ENCODE results near the gene DPP10. TPM values are rescaled to one million over a fixed set of nuclear protein-coding genes. Genes with fewer than 3 reads are reported as not detected.

The DPP10 gene
- total and polyA plus RNA-seq, 10 of the 15 experiments (the other 5 are each of a cell fraction or from before 2014, with no cell fraction given), result not detected

DNA sequence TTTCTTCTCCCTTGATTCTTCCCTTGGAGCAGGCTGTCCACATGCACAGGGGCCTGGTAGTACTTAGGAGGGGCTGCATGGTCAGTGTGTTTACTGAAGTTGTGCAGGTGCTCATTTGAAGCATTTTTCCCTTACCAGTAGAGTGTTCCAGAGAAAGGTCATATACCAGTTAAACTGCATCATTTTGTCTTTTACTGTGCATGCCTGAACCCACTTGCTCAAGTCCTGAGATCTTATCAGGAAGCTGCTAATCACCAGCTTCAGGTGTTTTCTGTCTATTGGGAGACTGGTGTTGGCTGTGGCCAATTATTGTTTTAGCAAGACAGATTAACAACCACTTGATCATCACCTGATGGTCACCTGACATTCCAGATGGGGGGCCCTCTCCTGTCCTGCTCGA is 676.6 kb downstream of the DPP10 start:
- ChIA-PET CTCF (no interaction called here), POLR2A (no interaction called here), SMC1A (ENCODE audit: uncharacterized antibody, unreplicated experiment) (no interaction called here), RAD21 (ENCODE audit: unreplicated experiment) (no interaction called here)
- in situ Hi-C loops (cut with MboI), result no loop called here
- no TSS peak for BruUV-seq (replicated peaks)
- Histone ChIP-seq H3K4me2 (ENCODE audit: control insufficient read depth, insufficient read depth) (no peak overlapping the region), H4K20me1 (ENCODE audit: control insufficient read depth, insufficient read depth) (no peaks in the 10 kb centered on the region), H3K9me3 (replicated peaks; ENCODE audit: control insufficient read depth, insufficient read depth, low read length) (no peaks in the 10 kb centered on the region), H3K4me1 (ENCODE audit: control insufficient read depth, insufficient read depth, low read length) (no peaks in the 10 kb centered on the region), H3K27me3 (replicated peaks in 1 of 2; ENCODE audit: control insufficient read depth in 2 of 2, insufficient read depth in 2 of 2, low read length in 1 of 2) (no peaks in the 10 kb centered on the region), H3K27ac (ENCODE audit: control insufficient read depth, insufficient read depth) (no peak overlapping the region), H3K9ac (ENCODE audit: control insufficient read depth, insufficient read depth, low read length) (no peak overlapping the region), H3K4me3 (no peak overlapping the region), H3K79me2 (ENCODE audit: control insufficient read depth, insufficient read depth, low read length) (no peaks in the 10 kb centered on the region), H3K36me3 (ENCODE audit: control insufficient read depth in 2 of 2, insufficient read depth in 2 of 2, low read length in 1 of 2) (no peaks in the 10 kb centered on the region), H2AFZ (ENCODE audit: control insufficient read depth, low read depth, low read length) (no peak overlapping the region)
- ATAC-seq, result no peak
- no peak for TF ChIP-seq CEBPZ (IDR thresholded peaks at IDR 0.05; ENCODE audit: low read depth, low read length)
- 0% methylated on average over 1 of the region's 1 CpG for WGBS (ENCODE audit: insufficient coverage, insufficient replicate concordance, low lambda C conversion rate, missing lambda C conversion rate)
- FAIRE-seq, result no peak
- DNase-seq (ENCODE audit: low read depth, low spot score), result no peak
- intact Hi-C loops (cut with micrococcal nuclease; ENCODE audit: unreplicated experiment), result no loop called here

- ChIA-PET CTCF (no interaction called here), RAD21 (ENCODE audit: unreplicated experiment) (no interaction called here)
- TF ChIP-seq BRCA1 (IDR thresholded peaks at IDR 0.05; ENCODE audit: low read depth, low read length) (no peak), LARP7 (IDR thresholded peaks at IDR 0.05) (no peak), RFX5 (IDR thresholded peaks at IDR 0.05; ENCODE audit: low read depth, low read length) (no peak), TARDBP (IDR thresholded peaks at IDR 0.05; ENCODE audit: borderline replicate concordance) (no peak), ZSCAN29 (IDR thresholded peaks at IDR 0.05) (no peak), CREM (IDR thresholded peaks at IDR 0.05; ENCODE audit: low read depth) (no peak), BCL11A (IDR thresholded peaks at IDR 0.05; ENCODE audit: low read depth, low read length) (no peak), EGR1 (IDR thresholded peaks at IDR 0.05; ENCODE audit: borderline replicate concordance in 1 of 2, low read depth in 2 of 2, low read length in 2 of 2) (no peak), ZBTB11 (CRISPR knock-in tag; IDR thresholded peaks at IDR 0.05) (no peak)
- TF ChIP-seq, protein P1, sequence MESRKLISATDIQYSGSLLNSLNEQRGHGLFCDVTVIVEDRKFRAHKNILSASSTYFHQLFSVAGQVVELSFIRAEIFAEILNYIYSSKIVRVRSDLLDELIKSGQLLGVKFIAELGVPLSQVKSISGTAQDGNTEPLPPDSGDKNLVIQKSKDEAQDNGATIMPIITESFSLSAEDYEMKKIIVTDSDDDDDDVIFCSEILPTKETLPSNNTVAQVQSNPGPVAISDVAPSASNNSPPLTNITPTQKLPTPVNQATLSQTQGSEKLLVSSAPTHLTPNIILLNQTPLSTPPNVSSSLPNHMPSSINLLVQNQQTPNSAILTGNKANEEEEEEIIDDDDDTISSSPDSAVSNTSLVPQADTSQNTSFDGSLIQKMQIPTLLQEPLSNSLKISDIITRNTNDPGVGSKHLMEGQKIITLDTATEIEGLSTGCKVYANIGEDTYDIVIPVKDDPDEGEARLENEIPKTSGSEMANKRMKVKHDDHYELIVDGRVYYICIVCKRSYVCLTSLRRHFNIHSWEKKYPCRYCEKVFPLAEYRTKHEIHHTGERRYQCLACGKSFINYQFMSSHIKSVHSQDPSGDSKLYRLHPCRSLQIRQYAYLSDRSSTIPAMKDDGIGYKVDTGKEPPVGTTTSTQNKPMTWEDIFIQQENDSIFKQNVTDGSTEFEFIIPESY (IDR thresholded peaks at IDR 0.05), result no peak
Measured at GRCh38 chr2:115122701-115123100, 680.3 kb downstream of the DPP10 start.

More at GRCh38 chr2:115122701-115123100, 680.3 kb downstream of the DPP10 start:
- H3K9me3 ChIP-seq (replicated peaks; ENCODE audit: control insufficient read depth, insufficient read depth, low read length), result no peaks in the 10 kb centered on the region
- no peaks in the 10 kb centered on the region for H3K27me3 ChIP-seq (replicated peaks in 1 of 2; ENCODE audit: control insufficient read depth in 2 of 2, insufficient read depth in 2 of 2, low read length in 1 of 2)
- H3K4me1 ChIP-seq (ENCODE audit: control insufficient read depth, insufficient read depth, low read length), result no peaks in the 10 kb centered on the region
- no peak overlapping the region for H2AFZ ChIP-seq (ENCODE audit: control insufficient read depth, low read depth, low read length)
- no peaks in the 10 kb centered on the region for H4K20me1 ChIP-seq (ENCODE audit: control insufficient read depth, insufficient read depth)
- H3K4me2 ChIP-seq (ENCODE audit: control insufficient read depth, insufficient read depth), result no peak overlapping the region
- H3K36me3 ChIP-seq (ENCODE audit: control insufficient read depth in 2 of 2, insufficient read depth in 2 of 2, low read length in 1 of 2), result no peaks in the 10 kb centered on the region
- H3K79me2 ChIP-seq (ENCODE audit: control insufficient read depth, insufficient read depth, low read length), result no peaks in the 10 kb centered on the region
- 0% methylated on average over 2 of the region's 2 CpGs for WGBS (ENCODE audit: insufficient coverage, insufficient replicate concordance, low lambda C conversion rate, missing lambda C conversion rate)
- ATAC-seq, result no peak
- in situ Hi-C loops (cut with MboI) (no loop called here), intact Hi-C loops (cut with micrococcal nuclease; ENCODE audit: unreplicated experiment) (no loop called here)
- FAIRE-seq, result no peak
- no TSS peak for BruUV-seq (replicated peaks)
- ChIA-PET SMC1A (ENCODE audit: uncharacterized antibody, unreplicated experiment) (no interaction called here), POLR2A (no interaction called here)
- no peak for DNase-seq (ENCODE audit: low read depth, low spot score)
- H3K27ac ChIP-seq (ENCODE audit: control insufficient read depth, insufficient read depth), result no peak overlapping the region
- H3K9ac ChIP-seq (ENCODE audit: control insufficient read depth, insufficient read depth, low read length), result no peak overlapping the region
- no peak overlapping the region for H3K4me3 ChIP-seq

Data from GM12878 (cell line).